GM12878 (cell line): ENCODE results near the gene GON4L. TPM values are rescaled to one million over a fixed set of nuclear protein-coding genes. Genes with fewer than 3 reads are reported as not detected.

Experiments used
- ATAC-seq: fragments of 200-7000 bp; cut with Tn5 transposase; 3 replicates; pipeline ENCODE4 v1.9.1; 2020; ENCODE audit warnings: mild to moderate bottlenecking, moderate library complexity
- BruUV-seq: library from RNA; stranded (reverse); fragments of 400-500 nt; replicated peaks from 2 replicates; lab custom pipeline; 2021; lab: Mats Ljungman, UMichigan
- CTCF ChIA-PET: fragments of 300-600 bp; sonication (Branson Sonifier 250); formaldehyde crosslinking; extraction: SDS; loops from one replicate; lab custom pipeline; 2021; ENCODE audit warnings: inconsistent platforms; lab: Yijun Ruan, JAX
- POLR2A ChIA-PET: fragments of 350-600 bp; formaldehyde crosslinking; extraction: SDS; loops from one replicate; lab custom pipeline; 2021; ENCODE audit warnings: inconsistent platforms; lab: Charles Lee
- RAD21 ChIA-PET: fragments of 300-600 bp; sonication (Branson Sonifier 250); formaldehyde crosslinking; loops from one replicate; lab custom pipeline; 2023; ENCODE audit warnings: antibody characterized with exemption; ENCODE audit not compliant: unreplicated experiment; lab: Charles Lee
- SMC1A ChIA-PET: fragments of 300-600 bp; sonication (Branson Sonifier 250); formaldehyde crosslinking; loops from one replicate; lab custom pipeline; 2023; ENCODE audit not compliant: unreplicated experiment, uncharacterized antibody; lab: Charles Lee
- DNase-seq: peaks from one replicate; pipeline ENCODE4 v3.0.0-alpha.2; 2011; ENCODE audit warnings: low read depth, low spot score
- FAIRE-seq: peaks from 3 replicates; lab custom pipeline; 2011; peaks lifted over from hg19 to GRCh38; lab: Jason Lieb, UNC
- H2AFZ ChIP-seq: 2 replicates; pipeline ENCODE4 v1.6.0; 2011; ENCODE audit warnings: low read depth, low read length, control low read depth; ENCODE audit not compliant: control insufficient read depth
- H3K27ac ChIP-seq: 2 replicates; pipeline ENCODE4 v1.5.1; 2011; ENCODE audit warnings: control low read depth; ENCODE audit not compliant: control insufficient read depth, insufficient read depth
- H3K27me3 ChIP-seq, 2 experiments: replicated peaks in 1 of 2; 2 replicates each; pipeline versions ENCODE4 v1.6.0 to v1.6.1; 2011; ENCODE audit warnings: low read length in 1 of 2; ENCODE audit not compliant: control insufficient read depth in 2 of 2, insufficient read depth in 2 of 2
- H3K36me3 ChIP-seq, 2 experiments: 2 replicates each; pipeline ENCODE4 v1.5.1; 2011; ENCODE audit warnings: low read length in 1 of 2; ENCODE audit not compliant: control insufficient read depth in 2 of 2, insufficient read depth in 2 of 2
- H3K4me1 ChIP-seq: 2 replicates; pipeline ENCODE4 v1.6.1; 2011; ENCODE audit warnings: mild to moderate bottlenecking, low read length, moderate library complexity, mixed read lengths; ENCODE audit not compliant: control insufficient read depth, insufficient read depth
- H3K4me2 ChIP-seq: 2 replicates; pipeline ENCODE4 v1.6.0; 2011; ENCODE audit warnings: control low read depth; ENCODE audit not compliant: control insufficient read depth, insufficient read depth
- H3K4me3 ChIP-seq: fragments of 200-600 bp; sonication (generic); 2 replicates; pipeline ENCODE4 v1.5.1; 2016
- H3K79me2 ChIP-seq: 2 replicates; pipeline ENCODE4 v1.6.0; 2011; ENCODE audit warnings: low read length; ENCODE audit not compliant: control insufficient read depth, insufficient read depth
- H3K9ac ChIP-seq: 2 replicates; pipeline ENCODE4 v1.8.0; 2011; ENCODE audit warnings: low read length, control low read depth, mixed read lengths; ENCODE audit not compliant: control insufficient read depth, insufficient read depth
- H3K9me3 ChIP-seq: replicated peaks from 3 replicates; pipeline ENCODE4 v1.5.1; 2011; ENCODE audit warnings: mild to moderate bottlenecking, low read length; ENCODE audit not compliant: control insufficient read depth, insufficient read depth
- H4K20me1 ChIP-seq: 2 replicates; pipeline ENCODE4 v1.6.0; 2011; ENCODE audit not compliant: control insufficient read depth, insufficient read depth
- BHLHE40 ChIP-seq, 2 experiments: fragments of 450-650 bp in 1 of 2; IDR thresholded peaks; 2 replicates each; pipeline ENCODE4 v1.6.1; 2011 to 2017; ENCODE audit warnings: low read depth in 2 of 2, borderline replicate concordance in 1 of 2, improper control_type of control experiment in 1 of 2, low read length in 1 of 2, mild to moderate bottlenecking in 1 of 2
- EED ChIP-seq: sonication (generic); IDR thresholded peaks from 2 replicates; pipeline ENCODE4 v1.6.1; 2016; ENCODE audit warnings: antibody characterized with exemption, low read depth
- REST ChIP-seq: IDR thresholded peaks from 2 replicates; pipeline ENCODE4 v1.6.1; 2012; ENCODE audit warnings: mild to moderate bottlenecking, low read depth, low read length
- TCF12 ChIP-seq: IDR thresholded peaks from 2 replicates; pipeline ENCODE4 v1.6.1; 2011; ENCODE audit warnings: low read depth, mild to moderate bottlenecking, low read length
- ZZZ3 ChIP-seq: IDR thresholded peaks from 2 replicates; pipeline ENCODE4 v1.6.1; 2011; ENCODE audit warnings: low read depth; ENCODE audit not compliant: control insufficient read depth, insufficient read length
- WGBS: methylation state at CpG from one replicate; pipeline ENCODE4 v1.1.6; 2016; ENCODE audit warnings: low lambda C conversion rate; ENCODE audit not compliant: insufficient replicate concordance, insufficient coverage; ENCODE audit errors: missing lambda C conversion rate; 5-methylcytosine and 5-hydroxymethylcytosine counted together
- in situ Hi-C: fragments of 300-500 bp; cut with MboI; formaldehyde crosslinking; loops from 9 replicates; pipeline ENCODE4 v1.14.3; 2018; ENCODE audit warnings: mixed read lengths
- intact Hi-C: fragments of 100-400 bp; cut with micrococcal nuclease; formaldehyde crosslinking; loops from one replicate; pipeline ENCODE4 v1.14.2; 2022; ENCODE audit not compliant: unreplicated experiment
- polyA plus RNA-seq, 11 experiments: library from polyadenylated mRNA; depleted of rRNA in 4 of 11; unstranded in 6 of 11; stranded (reverse) in 5 of 11; fragments of >200 nt; fragmentation: Nextera tagmentation in 4 of 11; fragmentation: Illumina TruSeq in 1 of 11; extraction: Ambion mirVana in 4 of 11; extraction: Trizol in 1 of 11; gene quantifications; 1 replicate in 1 of 11; 2 replicates in 10 of 11; pipeline versions ENCODE4 v1.2.1 to v1.2.3, GENCODE V29; 2011 to 2016; ENCODE audit warnings: inconsistent platforms in 2 of 11, missing spikeins in 2 of 11, low read depth in 1 of 11
- total RNA-seq, 4 experiments: library from RNA; depleted of rRNA in 3 of 4; stranded (reverse); fragments of >200 nt in 3 of 4; fragmentation: Illumina TruSeq in 1 of 4; extraction: Trizol in 1 of 4; gene quantifications; 2 replicates each; pipeline versions ENCODE4 v1.2.1 to v1.2.3, GENCODE V29; 2013 to 2021

Gene GON4L
- total and polyA plus RNA-seq, 10 of the 15 experiments (the other 5 are each of a cell fraction or from before 2014, with no cell fraction given), result 17.7 to 40.7 (median 28.0) TPM

- Histone ChIP-seq H3K27me3 (no peaks in the 10 kb centered on the region), H3K79me2 (no peaks in the 10 kb centered on the region), H3K9me3 (no peaks in the 10 kb centered on the region), H3K27ac (no peak overlapping the region), H3K4me2 (no peak overlapping the region), H4K20me1 (no peaks in the 10 kb centered on the region), H2AFZ (no peak overlapping the region), H3K4me1 (no peaks in the 10 kb centered on the region), H3K36me3 (peaks cover 3 to 23% of the 10 kb centered on the region in 2 experiments), H3K9ac (no peak overlapping the region), H3K4me3 (no peak overlapping the region)
- in situ Hi-C loops, result no loop called here
- ATAC-seq, result no peak
- ChIA-PET CTCF (no interaction called here), SMC1A (no interaction called here), POLR2A (no interaction called here), RAD21 (no interaction called here)
- no peak for FAIRE-seq
- DNase-seq, result no peak
- intact Hi-C loops, result no loop called here
- no TSS peak for BruUV-seq
- WGBS, result 99% methylated on average over 4 of the region's 4 CpGs
- TF ChIP-seq ZZZ3 (no peak), EED (no peak), BHLHE40 (IDR thresholded peaks at IDR 0.05; ENCODE audit: borderline replicate concordance in 1 of 2, low read depth in 2 of 2, low read length in 1 of 2) (no peak), TCF12 (no peak), REST (no peak)
Observed at GRCh38 chr1:155794605-155795245, 62.3 kb downstream of the GON4L start.
